Naive thymus-derived CD4-positive, alpha-beta T cell (primary cell): ENCODE measurements around the gene ANKS3. TPM values are rescaled to one million over a fixed set of nuclear protein-coding genes. Genes with fewer than 3 reads are reported as not detected.
A peak's percentile ranks its signal among the peaks of the same experiment; 100 is the strongest.

Source experiments
- ATAC-seq: fragments of 150-1000 bp; cut with Tn5 transposase; 2 replicates; pipeline ENCODE4 v1.10.0; 2021; ENCODE audit warnings: mild to moderate bottlenecking, moderate library complexity
- CTCF ChIA-PET: fragments of 350-600 bp; sonication (Branson Sonifier 250); formaldehyde crosslinking; loops from one replicate; lab custom pipeline; 2021; ENCODE audit warnings: antibody characterized with exemption; lab: Charles Lee
- POLR2A ChIA-PET: fragments of 350-600 bp; sonication (Branson Sonifier 250); formaldehyde crosslinking; loops from one replicate; lab custom pipeline; 2021; ENCODE audit warnings: antibody characterized with exemption, inconsistent platforms; lab: Charles Lee
- DNase-seq, 9 donors: peaks; one replicate each; pipeline versions ENCODE4 v3.0.0 to v3.0.0-alpha.2; 2020 to 2022; ENCODE audit warnings: mixed read lengths in 1 of 9
- H3K27ac ChIP-seq: one replicate; pipeline ENCODE4 v1.7.0; 2013; ENCODE audit warnings: mild to moderate bottlenecking, low read depth, low read length, moderate library complexity
- H3K27me3 ChIP-seq, 2 donors: one replicate each; pipeline ENCODE4 v1.7.0; 2013; ENCODE audit warnings: low read length in 2 of 2, mild to moderate bottlenecking in 2 of 2, moderate library complexity in 2 of 2; ENCODE audit not compliant: control insufficient read depth in 2 of 2, insufficient read depth in 2 of 2
- H3K36me3 ChIP-seq, 3 experiments: 1 replicate in 2 of 3; 2 replicates in 1 of 3; pipeline ENCODE4 v1.7.0; 2013; ENCODE audit warnings: low read length in 3 of 3, mild to moderate bottlenecking in 3 of 3, moderate library complexity in 1 of 3; ENCODE audit not compliant: insufficient read depth in 3 of 3, control insufficient read depth in 2 of 3
- H3K4me1 ChIP-seq, 2 donors: one replicate each; pipeline ENCODE4 v1.7.0; 2013; ENCODE audit warnings: low read length in 2 of 2, mild to moderate bottlenecking in 2 of 2, moderate library complexity in 1 of 2; ENCODE audit not compliant: control insufficient read depth in 2 of 2, insufficient read depth in 2 of 2
- H3K4me3 ChIP-seq: 2 replicates; pipeline ENCODE4 v1.7.0; 2013; ENCODE audit warnings: mild to moderate bottlenecking, low read length
- H3K9me3 ChIP-seq, 3 experiments: 1 replicate in 2 of 3; 2 replicates in 1 of 3; pipeline ENCODE4 v1.7.0; 2013; ENCODE audit warnings: low read length in 3 of 3; ENCODE audit not compliant: control insufficient read depth in 2 of 3
- H3K27ac Mint-ChIP-seq, 9 donors: one replicate each; pipeline ENCODE4 v1.8.0; 2020 to 2022; ENCODE audit warnings: mixed read lengths in 9 of 9, mild to moderate bottlenecking in 8 of 9, moderate library complexity in 5 of 9, inconsistent platforms in 2 of 9
- H3K27me3 Mint-ChIP-seq, 5 donors: one replicate each; pipeline ENCODE4 v1.8.0; 2021 to 2022; ENCODE audit warnings: mixed read lengths in 5 of 5, mild to moderate bottlenecking in 1 of 5
- H3K36me3 Mint-ChIP-seq, 5 donors: one replicate each; pipeline ENCODE4 v1.8.0; 2020 to 2022; ENCODE audit warnings: mixed read lengths in 5 of 5, mild to moderate bottlenecking in 3 of 5, inconsistent platforms in 1 of 5
- H3K4me1 Mint-ChIP-seq, 7 donors: one replicate each; pipeline ENCODE4 v1.8.0; 2020 to 2022; ENCODE audit warnings: mixed read lengths in 7 of 7, mild to moderate bottlenecking in 3 of 7, inconsistent platforms in 1 of 7
- H3K4me3 Mint-ChIP-seq, 10 donors: one replicate each; pipeline ENCODE4 v1.8.0; 2020 to 2022; ENCODE audit warnings: mild to moderate bottlenecking in 10 of 10, mixed read lengths in 10 of 10, moderate library complexity in 6 of 10, inconsistent platforms in 2 of 10
- H3K9me3 Mint-ChIP-seq, 11 donors: one replicate each; pipeline ENCODE4 v1.8.0; 2020 to 2022; ENCODE audit warnings: mixed read lengths in 11 of 11, mild to moderate bottlenecking in 4 of 11, inconsistent platforms in 1 of 11, moderate library complexity in 1 of 11
- intact Hi-C, 2 donors: fragments of 100-400 bp; cut with micrococcal nuclease; formaldehyde crosslinking; loops; one replicate each; pipeline ENCODE4 v1.15.1; 2023
- polyA plus RNA-seq, 2 donors: library from polyadenylated mRNA; unstranded; fragments of 300-500 nt; fragmentation: Illumina TruSeq; gene quantifications; one replicate each; pipeline ENCODE4 v1.2.3, GENCODE V29; 2021
- total RNA-seq, 6 experiments: library from RNA in 5 of 6; stranded (reverse) in 5 of 6; gene quantifications; 1 replicate in 5 of 6; 2 replicates in 1 of 6; pipeline ENCODE4 v1.2.3 and lab custom pipeline; 2021 to 2026

The ANKS3 gene
- total and polyA plus RNA-seq, 7 experiments from 2014 or later, result 4.1 to 32.7 (median 21.5) TPM

- Histone ChIP-seq H3K4me3 (no peak overlapping the region), H3K9me3 (no peaks in the 10 kb centered on the region), H3K4me1 (no peaks in the 10 kb centered on the region), H3K27ac (peak overlapping the region; percentile 25), H3K36me3 (peaks cover 0 to 86% (median 0%) of the 10 kb centered on the region in 3 experiments), H3K27me3 (no peaks in the 10 kb centered on the region)
- intact Hi-C loops, result no loop called here
- Mint-ChIP-seq H3K27ac (peak overlapping the region in 3 of 9 donors; percentile 8 to 28 (median 12)), H3K36me3 (peaks cover 0 to 14% (median 0%) of the 10 kb centered on the region in 5 donors), H3K9me3 (no peaks in the 10 kb centered on the region), H3K4me1 (peaks cover 10 to 21% (median 13%) of the 10 kb centered on the region in 7 donors), H3K4me3 (no peak overlapping the region), H3K27me3 (no peaks in the 10 kb centered on the region)
- DNase-seq (peak in 2 of 9 donors; percentile 43 to 46), ATAC-seq (peak; percentile 48)
- ChIA-PET CTCF (interaction anchor here (0.9 to 1.1 kb wide), 2 partner anchors 13 to 97 kb away, joined by 3 to 4 read pairs; no protein-coding TSS in a partner anchor), POLR2A (no interaction called here)
Measured at GRCh38 chr16:4682616-4683254, 51.3 kb downstream of the ANKS3 start.

DNA sequence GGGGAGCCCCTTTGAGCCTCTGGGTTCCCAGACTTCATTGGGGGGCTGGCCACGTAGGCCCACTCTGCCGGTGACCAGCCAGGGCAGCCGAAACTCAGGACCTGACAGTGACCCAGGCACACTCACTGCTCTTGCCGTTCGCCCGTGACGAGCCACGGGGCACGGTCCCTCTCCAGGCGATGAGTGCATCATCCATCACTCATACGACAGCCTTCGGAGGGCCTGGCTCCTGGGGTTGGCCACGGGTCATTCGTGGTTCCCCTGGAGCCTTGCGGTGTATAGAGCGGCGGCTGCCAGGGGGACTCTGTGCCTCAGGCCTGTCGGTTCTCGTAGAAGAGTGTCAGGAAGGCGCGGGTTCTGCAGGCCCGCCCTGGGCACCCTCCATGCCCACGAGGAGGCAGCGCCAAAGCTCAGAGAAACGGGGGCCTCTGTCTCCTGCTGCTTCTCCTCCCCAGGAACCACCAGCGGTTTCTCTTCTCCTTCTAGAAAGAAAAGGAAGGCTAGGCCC lies 51.9 kb downstream of the ANKS3 start:
- H3K36me3 Mint-ChIP-seq, result peaks cover 0 to 14% (median 0%) of the 10 kb centered on the region in 5 donors
- H3K4me1 ChIP-seq, result peaks cover under 1 to 6% of the 10 kb centered on the region in 2 donors
- peaks cover 0 to 88% (median 0%) of the 10 kb centered on the region in 3 experiments for H3K36me3 ChIP-seq
- H3K27ac Mint-ChIP-seq, result peak overlapping the region in 5 of 9 donors; percentile 68 to 91 (median 86)
- H3K4me3 Mint-ChIP-seq, result peak overlapping the region in 5 of 10 donors; percentile 53 to 65 (median 60)
- no peak overlapping the region for H3K4me3 ChIP-seq
- peaks cover 11 to 23% (median 15%) of the 10 kb centered on the region in 7 donors for H3K4me1 Mint-ChIP-seq
- no peaks in the 10 kb centered on the region for H3K27me3 ChIP-seq
- DNase-seq, result no peak
- intact Hi-C loops, result no loop called here
- ATAC-seq, result peak; percentile 53
- CTCF ChIA-PET, result interaction anchor here (0.9 to 1.1 kb wide), 2 partner anchors 13 to 96 kb away, joined by 3 to 4 read pairs; no protein-coding TSS in a partner anchor
- H3K9me3 ChIP-seq, result no peaks in the 10 kb centered on the region
- H3K27me3 Mint-ChIP-seq, result no peaks in the 10 kb centered on the region
- H3K9me3 Mint-ChIP-seq, result no peaks in the 10 kb centered on the region
- peak overlapping the region; percentile 27 for H3K27ac ChIP-seq
- POLR2A ChIA-PET, result interaction anchor here (0.6 to 1.4 kb wide), 2 partner anchors 17 to 65 kb away, joined by 3 to 4 read pairs; no protein-coding TSS in a partner anchor

DNA sequence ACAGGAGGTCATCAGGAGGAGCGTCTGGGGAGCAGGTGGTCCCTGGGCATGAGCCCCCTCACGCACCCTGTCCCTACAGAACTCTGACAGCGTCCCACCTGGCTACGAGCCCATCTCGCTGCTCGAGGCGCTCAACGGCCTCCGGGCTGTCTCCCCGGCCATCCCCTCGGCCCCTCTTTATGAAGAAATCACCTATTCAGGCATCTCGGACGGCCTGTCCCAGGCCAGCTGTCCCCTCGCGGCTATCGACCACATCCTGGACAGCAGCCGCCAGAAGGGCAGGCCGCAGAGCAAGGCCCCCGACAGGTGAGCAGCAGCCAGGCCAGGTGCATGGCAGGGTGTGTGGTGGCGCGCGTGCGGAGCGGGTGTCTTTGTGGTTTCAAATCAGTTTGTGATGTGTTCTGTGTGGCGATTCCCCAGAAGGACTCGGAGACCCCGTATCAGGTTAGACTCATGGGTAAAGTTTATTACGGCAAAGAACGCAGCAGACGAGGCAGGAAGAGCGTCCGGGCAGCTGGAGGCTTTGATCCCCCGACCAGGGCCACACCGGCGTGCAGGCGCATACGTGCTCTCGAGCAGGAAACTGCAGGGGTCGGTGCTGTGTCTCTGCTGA lies 52.5 kb downstream of the ANKS3 start:
- Mint-ChIP-seq H3K4me1 (peaks cover 17 to 29% (median 21%) of the 10 kb centered on the region in 7 donors), H3K4me3 (peak overlapping the region in 6 of 10 donors; percentile 53 to 70 (median 62)), H3K36me3 (peaks cover 0 to 14% (median 0%) of the 10 kb centered on the region in 5 donors), H3K27ac (peak overlapping the region; percentile 25 to 91 (median 70)), H3K9me3 (no peaks in the 10 kb centered on the region), H3K27me3 (no peaks in the 10 kb centered on the region)
- CTCF ChIA-PET, result no interaction called here
- Histone ChIP-seq H3K27me3 (no peaks in the 10 kb centered on the region), H3K4me1 (peaks cover 6 to 11% of the 10 kb centered on the region in 2 donors), H3K9me3 (no peaks in the 10 kb centered on the region), H3K27ac (peak overlapping the region; percentile 27), H3K4me3 (no peak overlapping the region), H3K36me3 (peaks cover 0 to 82% (median 0%) of the 10 kb centered on the region in 3 experiments)
- intact Hi-C loops, result no loop called here
- DNase-seq (no peak), ATAC-seq (no peak)
- POLR2A ChIA-PET, result interaction anchor here (0.6 to 1.5 kb wide), 3 partner anchors 11 to 64 kb away, joined by 3 to 4 read pairs (median 3); no protein-coding TSS in a partner anchor

- Histone ChIP-seq H3K36me3 (peaks cover 0 to 75% (median 0%) of the 10 kb centered on the region in 3 experiments), H3K9me3 (no peaks in the 10 kb centered on the region), H3K27ac (peak overlapping the region; percentile 27), H3K4me1 (peaks cover 13 to 18% of the 10 kb centered on the region in 2 donors), H3K27me3 (no peaks in the 10 kb centered on the region), H3K4me3 (no peak overlapping the region)
- Mint-ChIP-seq H3K9me3 (no peaks in the 10 kb centered on the region), H3K36me3 (peaks cover 0 to 15% (median 0%) of the 10 kb centered on the region in 5 donors), H3K27me3 (no peaks in the 10 kb centered on the region), H3K4me3 (peak overlapping the region in 4 of 10 donors; percentile 25 to 65 (median 50)), H3K27ac (peak overlapping the region in 7 of 9 donors; percentile 25 to 88 (median 59)), H3K4me1 (peaks cover 24 to 35% (median 28%) of the 10 kb centered on the region in 7 donors)
- DNase-seq, result no peak
- intact Hi-C loops, result no loop called here
- no peak for ATAC-seq
- CTCF ChIA-PET, result no interaction called here
- POLR2A ChIA-PET, result interaction anchor here (1.4 to 1.5 kb wide), 2 partner anchors 10 to 16 kb away, joined by 3 to 4 read pairs; no protein-coding TSS in a partner anchor
Measured at GRCh38 chr16:4680673-4681470, 53.2 kb downstream of the ANKS3 start.

GRCh38 chr16:4679850-4680636 lies 54.0 kb downstream of the ANKS3 start:
- peaks cover 0 to 15% (median 0%) of the 10 kb centered on the region in 5 donors for H3K36me3 Mint-ChIP-seq
- POLR2A ChIA-PET, result interaction anchor here (1.3 to 1.5 kb wide), 2 partner anchors 10 to 13 kb away, joined by 3 read pairs; partner anchors contain the start of gene NUDT16L1
- peak; percentile 57 for ATAC-seq

More at GRCh38 chr16:4679850-4680636, 54.0 kb downstream of the ANKS3 start:
- H3K9me3 ChIP-seq, result no peaks in the 10 kb centered on the region
- peaks cover 0 to 67% (median 0%) of the 10 kb centered on the region in 3 experiments for H3K36me3 ChIP-seq
- CTCF ChIA-PET, result no interaction called here
- no peaks in the 10 kb centered on the region for H3K27me3 Mint-ChIP-seq
- peaks cover 19 to 27% of the 10 kb centered on the region in 2 donors for H3K4me1 ChIP-seq
- H3K9me3 Mint-ChIP-seq, result no peaks in the 10 kb centered on the region
- no peak overlapping the region for H3K4me3 ChIP-seq
- peaks cover 29 to 41% (median 35%) of the 10 kb centered on the region in 7 donors for H3K4me1 Mint-ChIP-seq
- peak overlapping the region; percentile 27 for H3K27ac ChIP-seq
- H3K27ac Mint-ChIP-seq, result peak overlapping the region in 7 of 9 donors; percentile 18 to 87 (median 41)
- H3K4me3 Mint-ChIP-seq, result peak overlapping the region in 3 of 10 donors; percentile 7 to 29 (median 26)
- no peak for DNase-seq
- intact Hi-C loops, result no loop called here
- no peaks in the 10 kb centered on the region for H3K27me3 ChIP-seq
